ENCODE results near the gene HACD2.

HACD2 gene

DNA sequence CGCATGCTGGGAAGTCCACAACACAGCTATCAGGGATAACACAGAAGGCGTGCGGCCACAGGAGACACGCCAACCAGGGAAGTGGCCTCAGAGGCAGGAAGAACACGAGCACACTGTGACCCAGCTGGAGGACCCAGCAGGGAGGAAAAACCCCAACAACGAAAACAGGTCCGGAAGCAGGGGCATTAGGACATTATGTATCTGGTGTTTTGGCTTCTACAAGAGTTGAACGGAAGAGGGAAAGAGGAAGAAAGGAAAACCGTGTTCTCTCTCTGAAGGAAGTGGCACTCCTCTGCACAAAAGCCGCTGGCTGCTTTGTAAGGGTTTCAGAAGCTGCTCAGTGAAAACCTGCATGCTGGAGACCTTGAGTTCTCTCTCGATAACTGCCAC lies 61.8 kb downstream of the HACD2 start:
- Histone ChIP-seq H3K4me1 (ENCODE audit: control insufficient read depth, insufficient read depth, low read length) (no peaks in the 10 kb centered on the region), H3K27ac (ENCODE audit: low read depth, low read length) (no peak overlapping the region), H3K4me3 (ENCODE audit: low read depth, low read length) (no peak overlapping the region), H3K36me3 (ENCODE audit: control insufficient read depth, insufficient read depth, low read length) (peaks cover 13% of the 10 kb centered on the region), H3K9me3 (ENCODE audit: control insufficient read depth, insufficient read depth, low read depth, low read length) (no peaks in the 10 kb centered on the region), H3K27me3 (ENCODE audit: control insufficient read depth, insufficient read depth, low read length) (no peaks in the 10 kb centered on the region), H3K9ac (ENCODE audit: low read length) (no peak overlapping the region)

DNA sequence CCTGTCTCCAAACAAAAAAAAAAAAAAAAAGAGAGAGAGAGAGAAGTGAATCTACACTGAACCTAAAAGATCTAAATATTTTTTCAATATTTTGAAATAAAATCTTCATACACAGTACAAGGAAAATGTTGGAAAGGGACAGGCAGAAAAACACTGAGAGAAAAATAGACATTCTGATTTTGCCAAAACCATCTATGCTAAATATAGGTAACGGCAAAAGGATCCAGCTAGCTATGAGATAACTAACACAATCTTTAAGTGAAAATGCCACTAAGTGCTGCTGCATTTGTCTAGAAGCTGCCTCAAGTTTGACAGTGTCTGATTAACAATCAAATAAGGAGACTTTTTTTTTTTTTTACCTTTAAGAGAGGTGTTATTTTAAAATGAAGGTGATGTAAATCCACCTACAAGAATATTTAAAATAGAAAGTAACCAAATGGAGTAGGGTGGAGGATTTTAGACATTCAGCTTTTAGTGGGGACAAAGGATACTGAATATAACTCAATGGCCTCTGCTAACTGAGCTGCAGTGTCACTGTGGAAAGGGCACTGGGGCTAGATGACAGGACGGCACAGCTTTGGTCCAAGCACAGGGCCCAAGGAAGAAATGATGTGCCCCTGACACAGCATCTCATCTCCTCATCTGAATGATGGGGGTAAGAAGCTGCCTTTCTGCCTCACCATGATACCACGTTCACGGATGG lies 62.4 kb downstream of the HACD2 start:
- Histone ChIP-seq H3K9me3 (ENCODE audit: control insufficient read depth, insufficient read depth, low read depth, low read length) (no peaks in the 10 kb centered on the region), H3K27me3 (ENCODE audit: control insufficient read depth, insufficient read depth, low read length) (no peaks in the 10 kb centered on the region), H3K4me1 (ENCODE audit: control insufficient read depth, insufficient read depth, low read length) (no peaks in the 10 kb centered on the region), H3K27ac (ENCODE audit: low read depth, low read length) (no peak overlapping the region), H3K36me3 (ENCODE audit: control insufficient read depth, insufficient read depth, low read length) (peaks cover 8% of the 10 kb centered on the region; the same call in 1 of the 2 replicates), H3K9ac (ENCODE audit: low read length) (no peak overlapping the region), H3K4me3 (ENCODE audit: low read depth, low read length) (no peak overlapping the region)

DNA sequence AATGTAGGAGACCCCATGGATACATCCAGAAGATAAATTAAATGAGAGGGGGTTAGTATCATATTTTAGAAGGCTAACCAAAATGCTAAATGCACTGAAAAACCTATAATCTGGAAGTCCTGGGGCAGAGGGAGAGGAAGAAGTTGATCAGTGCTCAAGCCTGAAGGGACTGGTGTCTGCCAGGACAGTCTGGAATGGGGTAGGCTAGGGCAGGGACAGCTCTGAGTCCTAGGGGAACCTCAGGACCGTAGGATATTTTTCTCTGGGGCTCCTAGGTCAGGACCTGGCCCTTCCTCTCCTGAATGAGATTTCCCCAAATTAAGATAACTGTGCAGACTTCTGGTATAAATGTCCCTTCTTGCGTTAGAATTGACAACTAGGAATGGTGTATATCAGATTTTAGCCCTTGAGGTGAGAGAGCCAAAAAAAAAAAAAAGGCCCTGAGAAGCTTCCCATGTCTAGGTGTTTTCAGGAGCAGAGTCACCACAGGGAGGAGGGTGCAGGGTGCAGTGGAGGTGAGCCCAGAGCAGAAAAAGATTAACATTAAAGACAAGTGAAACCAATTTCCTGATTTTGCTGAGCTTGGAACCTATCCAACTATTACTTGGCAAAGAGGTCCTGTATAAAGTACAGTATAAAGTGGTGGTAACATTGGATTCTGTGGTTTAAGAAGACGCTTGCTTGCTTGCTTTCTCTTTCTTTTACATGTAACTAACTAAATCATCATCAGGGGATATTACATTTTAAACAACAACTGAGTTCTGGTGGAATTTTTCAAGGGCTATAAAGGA lies 63.5 kb downstream of the HACD2 start:
- no peak overlapping the region for H3K27ac ChIP-seq (ENCODE audit: low read depth, low read length)
- no peak overlapping the region for H3K4me3 ChIP-seq (ENCODE audit: low read depth, low read length)
- no peaks in the 10 kb centered on the region for H3K27me3 ChIP-seq (ENCODE audit: control insufficient read depth, insufficient read depth, low read length)
- H3K4me1 ChIP-seq (ENCODE audit: control insufficient read depth, insufficient read depth, low read length) = no peaks in the 10 kb centered on the region
- H3K9ac ChIP-seq (ENCODE audit: low read length) = no peak overlapping the region
- no peaks in the 10 kb centered on the region for H3K9me3 ChIP-seq (ENCODE audit: control insufficient read depth, insufficient read depth, low read depth, low read length)
- 0 out of 2 replicates have a peak, but pooled peaks cover 5% of the 10 kb centered on the region for H3K36me3 ChIP-seq (ENCODE audit: control insufficient read depth, insufficient read depth, low read length)

DNA sequence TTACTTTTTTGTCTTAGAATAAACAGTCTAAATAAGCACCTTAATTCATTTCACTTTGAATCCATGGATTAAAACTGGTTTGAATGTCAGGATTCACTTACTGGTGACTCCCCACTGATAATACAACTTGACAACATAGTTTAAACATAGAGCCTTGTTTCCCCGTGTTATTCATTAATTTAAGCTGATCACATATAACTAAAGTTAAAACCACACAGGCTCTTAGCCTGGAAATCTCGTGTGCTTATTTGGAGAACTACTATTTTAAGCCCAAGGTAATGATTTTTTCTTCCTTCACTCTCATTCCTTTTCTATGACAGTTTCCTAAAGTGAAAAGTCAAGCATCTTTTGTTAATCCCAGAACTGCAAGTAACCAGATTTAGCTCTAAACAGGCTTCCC lies 64.2 kb downstream of the HACD2 start:
- H3K27ac ChIP-seq (ENCODE audit: low read depth, low read length) = no peak overlapping the region
- no peaks in the 10 kb centered on the region for H3K9me3 ChIP-seq (ENCODE audit: control insufficient read depth, insufficient read depth, low read depth, low read length)
- no peak overlapping the region for H3K4me3 ChIP-seq (ENCODE audit: low read depth, low read length)
- H3K36me3 ChIP-seq (ENCODE audit: control insufficient read depth, insufficient read depth, low read length) = 0 out of 2 replicates have a peak, but pooled peaks cover 5% of the 10 kb centered on the region
- H3K4me1 ChIP-seq (ENCODE audit: control insufficient read depth, insufficient read depth, low read length) = no peaks in the 10 kb centered on the region
- no peak overlapping the region for H3K9ac ChIP-seq (ENCODE audit: low read length)
- H3K27me3 ChIP-seq (ENCODE audit: control insufficient read depth, insufficient read depth, low read length) = no peaks in the 10 kb centered on the region

DNA sequence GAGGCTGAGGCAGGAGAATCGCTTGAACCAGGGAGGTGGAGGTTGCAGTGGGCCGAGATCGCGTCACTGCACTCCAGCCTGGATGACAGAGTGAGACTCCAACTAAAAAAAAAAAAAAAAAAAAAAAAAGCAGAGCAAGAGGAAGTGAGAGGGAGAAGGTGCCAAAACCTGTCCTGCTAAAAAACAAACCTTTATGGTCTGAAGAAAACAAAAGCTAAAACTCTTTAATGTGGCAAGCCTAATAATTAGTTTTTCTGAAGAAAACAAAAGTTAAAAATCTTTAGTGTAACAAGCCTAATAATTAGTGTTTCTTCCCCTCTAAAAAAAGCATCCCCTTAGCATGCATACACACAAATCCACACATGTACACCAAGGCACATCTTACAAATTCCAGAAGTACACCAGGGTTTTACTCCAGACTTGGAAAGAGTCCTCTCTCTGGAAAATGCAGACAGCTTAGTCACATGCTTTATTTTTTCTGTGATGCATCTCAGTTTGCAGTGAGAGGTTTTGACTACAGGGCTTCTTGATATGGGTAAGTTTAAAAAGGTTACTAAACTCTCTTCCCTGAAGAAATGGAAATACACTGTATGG lies 65.9 kb downstream of the HACD2 start:
- no peak overlapping the region for H3K9ac ChIP-seq (ENCODE audit: low read length)
- no peaks in the 10 kb centered on the region for H3K9me3 ChIP-seq (ENCODE audit: control insufficient read depth, insufficient read depth, low read depth, low read length)
- no peaks in the 10 kb centered on the region for H3K4me1 ChIP-seq (ENCODE audit: control insufficient read depth, insufficient read depth, low read length)
- no peak overlapping the region for H3K4me3 ChIP-seq (ENCODE audit: low read depth, low read length)
- no peak overlapping the region for H3K27ac ChIP-seq (ENCODE audit: low read depth, low read length)
- H3K36me3 ChIP-seq (ENCODE audit: control insufficient read depth, insufficient read depth, low read length) = 0 out of 2 replicates have a peak, but pooled peaks cover 5% of the 10 kb centered on the region
- no peaks in the 10 kb centered on the region for H3K27me3 ChIP-seq (ENCODE audit: control insufficient read depth, insufficient read depth, low read length)

DNA sequence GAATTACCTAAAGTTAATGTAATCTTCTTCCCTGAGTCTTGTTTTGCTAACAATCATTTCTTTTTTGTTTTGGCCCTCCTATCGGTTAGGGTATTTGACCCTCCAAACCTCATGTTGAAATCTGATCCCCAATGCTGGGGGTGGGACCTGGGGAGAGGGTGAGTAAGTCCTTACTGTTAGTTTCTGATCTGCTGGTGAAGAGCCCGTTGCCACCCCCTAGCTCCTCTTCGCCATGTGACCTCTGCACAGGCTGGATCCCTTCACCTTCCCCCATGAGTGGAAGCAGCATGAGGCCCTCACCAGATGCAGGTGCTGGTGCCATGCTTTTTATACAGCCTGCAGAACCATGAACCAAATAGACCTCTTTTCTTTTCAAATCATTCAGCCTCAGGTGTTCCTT lies 73.1 kb downstream of the HACD2 start:
- Histone ChIP-seq H3K27me3 (ENCODE audit: control insufficient read depth, insufficient read depth, low read length) (no peaks in the 10 kb centered on the region), H3K27ac (ENCODE audit: low read depth, low read length) (no peak overlapping the region), H3K36me3 (ENCODE audit: control insufficient read depth, insufficient read depth, low read length) (peaks cover 3% of the 10 kb centered on the region; the same call in 1 of the 2 replicates), H3K4me3 (ENCODE audit: low read depth, low read length) (no peak overlapping the region), H3K4me1 (ENCODE audit: control insufficient read depth, insufficient read depth, low read length) (peaks cover 6% of the 10 kb centered on the region), H3K9me3 (ENCODE audit: control insufficient read depth, insufficient read depth, low read depth, low read length) (no peaks in the 10 kb centered on the region), H3K9ac (ENCODE audit: low read length) (no peak overlapping the region)

DNA sequence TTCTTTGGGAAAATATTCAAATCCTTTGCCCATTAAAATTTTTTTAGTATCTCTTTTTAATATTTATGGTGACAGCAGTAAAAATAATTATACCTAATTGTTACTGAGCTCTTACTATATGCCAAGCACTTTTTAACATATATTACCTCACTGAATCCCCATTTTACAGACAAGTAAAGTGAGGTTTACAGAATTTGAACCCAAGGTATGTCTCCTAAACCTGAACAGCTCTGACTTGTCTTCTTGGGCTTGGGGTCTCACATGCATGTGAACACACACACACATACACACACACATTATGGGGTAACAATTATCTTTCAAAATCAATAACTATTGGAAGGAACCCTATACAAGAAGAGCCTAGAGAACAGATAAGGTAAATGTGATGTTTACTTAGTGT lies 73.8 kb downstream of the HACD2 start:
- Histone ChIP-seq H3K4me1 (ENCODE audit: control insufficient read depth, insufficient read depth, low read length) (peaks cover 6% of the 10 kb centered on the region), H3K27me3 (ENCODE audit: control insufficient read depth, insufficient read depth, low read length) (no peaks in the 10 kb centered on the region), H3K27ac (ENCODE audit: low read depth, low read length) (no peak overlapping the region), H3K9me3 (ENCODE audit: control insufficient read depth, insufficient read depth, low read depth, low read length) (no peaks in the 10 kb centered on the region), H3K36me3 (ENCODE audit: control insufficient read depth, insufficient read depth, low read length) (peaks cover 3% of the 10 kb centered on the region; the same call in 1 of the 2 replicates), H3K4me3 (ENCODE audit: low read depth, low read length) (no peak overlapping the region), H3K9ac (ENCODE audit: low read length) (no peak overlapping the region)

DNA sequence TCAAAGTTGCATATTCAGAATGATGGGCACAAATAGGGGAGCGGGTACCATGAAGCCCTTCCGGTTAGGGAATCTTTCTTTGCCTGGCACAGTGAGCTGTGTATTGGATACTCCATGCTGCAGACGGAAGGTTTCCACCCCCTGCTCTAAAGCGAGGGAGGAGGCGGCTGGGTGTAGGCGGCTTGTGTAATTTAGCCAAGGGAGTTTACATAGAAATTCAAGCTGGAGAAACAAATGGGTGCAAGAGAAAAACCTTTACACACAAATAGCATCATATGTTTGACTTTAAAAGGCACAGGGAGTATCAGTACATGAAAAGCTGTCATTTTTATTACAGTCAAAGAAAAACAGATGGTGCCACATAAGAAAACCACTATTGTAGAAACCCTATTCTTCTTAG lies 76.7 kb downstream of the HACD2 start:
- H3K9me3 ChIP-seq (ENCODE audit: control insufficient read depth, insufficient read depth, low read depth, low read length) = no peaks in the 10 kb centered on the region

DNA sequence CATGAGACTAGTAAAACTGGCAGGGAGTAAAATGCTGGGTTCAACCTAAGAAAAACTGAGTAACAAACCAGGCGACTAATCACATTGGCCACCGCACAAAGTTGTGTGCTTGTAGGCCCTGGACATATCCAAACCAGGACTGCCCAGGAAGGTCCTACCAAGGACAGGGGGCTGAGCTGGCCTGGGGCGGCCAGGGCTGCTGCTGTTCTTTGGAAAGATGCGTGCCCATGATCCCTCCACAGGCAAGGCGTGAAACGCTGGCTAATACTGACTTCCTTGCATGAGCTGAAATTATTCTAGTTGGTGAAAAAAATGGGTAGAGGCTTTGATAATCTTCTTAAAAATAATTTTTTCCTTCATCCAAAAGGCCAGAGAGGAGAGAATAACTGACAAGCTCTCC lies 79.0 kb downstream of the HACD2 start:
- Histone ChIP-seq H3K4me1 (ENCODE audit: control insufficient read depth, insufficient read depth, low read length) (peaks cover 4% of the 10 kb centered on the region; the same call in 1 of the 2 replicates), H3K9ac (ENCODE audit: low read length) (no peak overlapping the region), H3K27me3 (ENCODE audit: control insufficient read depth, insufficient read depth, low read length) (peaks cover 24% of the 10 kb centered on the region), H3K27ac (ENCODE audit: low read depth, low read length) (no peak overlapping the region), H3K9me3 (ENCODE audit: control insufficient read depth, insufficient read depth, low read depth, low read length) (no peaks in the 10 kb centered on the region), H3K4me3 (ENCODE audit: low read depth, low read length) (no peak overlapping the region), H3K36me3 (ENCODE audit: control insufficient read depth, insufficient read depth, low read length) (no peaks in the 10 kb centered on the region)

More for the DNA sequence above, 76.7 kb downstream of the HACD2 start:
- H3K9ac ChIP-seq (ENCODE audit: low read length) = no peak overlapping the region
- peaks cover 10% of the 10 kb centered on the region for H3K4me1 ChIP-seq (ENCODE audit: control insufficient read depth, insufficient read depth, low read length)
- H3K4me3 ChIP-seq (ENCODE audit: low read depth, low read length) = no peak overlapping the region
- H3K36me3 ChIP-seq (ENCODE audit: control insufficient read depth, insufficient read depth, low read length) = no peaks in the 10 kb centered on the region
- H3K27ac ChIP-seq (ENCODE audit: low read depth, low read length) = no peak overlapping the region
- H3K27me3 ChIP-seq (ENCODE audit: control insufficient read depth, insufficient read depth, low read length) = peaks cover 17% of the 10 kb centered on the region

DNA sequence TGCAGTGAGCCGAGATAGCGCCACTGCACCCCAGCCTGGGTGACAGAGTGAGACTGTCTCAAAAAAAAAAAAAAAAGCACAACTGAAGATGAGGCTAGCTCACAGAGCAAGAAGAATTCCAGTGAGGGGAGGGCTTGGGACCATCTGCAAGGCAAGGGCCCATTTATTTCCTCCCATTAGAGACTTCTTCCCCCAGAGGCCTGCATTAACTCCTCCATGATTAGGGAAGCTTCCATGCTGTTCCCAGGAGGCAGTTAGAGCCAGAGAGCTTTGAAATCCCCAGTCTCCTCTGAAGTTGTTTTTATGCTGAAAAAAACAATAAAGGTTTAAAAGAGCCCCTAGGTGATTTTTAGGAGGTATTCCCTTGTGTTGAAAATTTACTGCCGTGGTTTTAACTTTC lies 81.7 kb downstream of the HACD2 start:
- H3K9ac ChIP-seq (ENCODE audit: low read length) = no peak overlapping the region
- peaks cover 24% of the 10 kb centered on the region for H3K27me3 ChIP-seq (ENCODE audit: control insufficient read depth, insufficient read depth, low read length)
- peaks cover 4% of the 10 kb centered on the region; the same call in 1 of the 2 replicates for H3K4me1 ChIP-seq (ENCODE audit: control insufficient read depth, insufficient read depth, low read length)
- H3K9me3 ChIP-seq (ENCODE audit: control insufficient read depth, insufficient read depth, low read depth, low read length) = no peaks in the 10 kb centered on the region
- 0 out of 2 replicates have a peak, but pooled peaks cover 4% of the 10 kb centered on the region for H3K36me3 ChIP-seq (ENCODE audit: control insufficient read depth, insufficient read depth, low read length)
- no peak overlapping the region for H3K27ac ChIP-seq (ENCODE audit: low read depth, low read length)
- no peak overlapping the region for H3K4me3 ChIP-seq (ENCODE audit: low read depth, low read length)

DNA sequence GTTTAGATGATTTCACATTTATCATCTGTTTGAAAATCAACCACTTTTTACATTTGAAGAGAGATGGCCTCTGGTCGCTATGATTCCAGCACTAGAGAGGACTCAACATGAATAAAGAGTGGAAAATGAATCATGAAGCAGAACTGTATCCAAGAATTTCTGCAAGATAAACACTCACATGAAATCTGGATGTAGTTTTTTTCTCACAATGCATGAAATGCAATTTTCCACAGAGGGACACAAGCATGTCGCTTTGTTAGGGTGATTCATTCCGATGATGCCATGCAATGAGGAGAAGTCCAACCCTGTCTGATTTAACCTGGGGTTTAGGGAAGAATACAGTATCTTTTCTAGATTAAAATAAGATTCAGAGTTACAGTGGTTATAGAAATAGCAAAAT lies 85.5 kb downstream of the HACD2 start:
- Histone ChIP-seq H3K36me3 (ENCODE audit: control insufficient read depth, insufficient read depth, low read length) (peaks cover 4% of the 10 kb centered on the region; the same call in 1 of the 2 replicates), H3K27ac (ENCODE audit: low read depth, low read length) (no peak overlapping the region), H3K4me3 (ENCODE audit: low read depth, low read length) (no peak overlapping the region), H3K4me1 (ENCODE audit: control insufficient read depth, insufficient read depth, low read length) (peaks cover 4% of the 10 kb centered on the region; the same call in 1 of the 2 replicates), H3K9me3 (ENCODE audit: control insufficient read depth, insufficient read depth, low read depth, low read length) (no peaks in the 10 kb centered on the region), H3K27me3 (ENCODE audit: control insufficient read depth, insufficient read depth, low read length) (peaks cover 10% of the 10 kb centered on the region), H3K9ac (ENCODE audit: low read length) (no peak overlapping the region)
